K562 (cell line): ENCODE measurements around the gene FTH1. TPM values are rescaled to one million over a fixed set of nuclear protein-coding genes. Genes with fewer than 3 reads are reported as not detected.

Experiments
- BHLHE40 ChIP-seq: IDR thresholded peaks from 2 replicates; pipeline ENCODE4 v1.6.1; 2011; ENCODE audit warnings: low read length, improper control_type of control experiment
- BRD9 ChIP-seq: fragments of 450-650 bp; IDR thresholded peaks from 2 replicates; pipeline ENCODE4 v1.6.1; 2018; ENCODE audit warnings: low read depth; ENCODE audit not compliant: partially characterized antibody
- CHCHD3 ChIP-seq: fragments of 250-450 bp; sonication (Bioruptor Pico); IDR thresholded peaks from 2 replicates; pipeline ENCODE4 v2.1.2; 2022; ENCODE audit warnings: mild to moderate bottlenecking
- CHD1 ChIP-seq: fragments of 200-600 bp; sonication (generic); IDR thresholded peaks from one replicate; pipeline ENCODE4 v1.6.1; 2012; ENCODE audit warnings: mild to moderate bottlenecking, moderate library complexity, low read length, inconsistent platforms
- CSDE1 ChIP-seq, 2 experiments: fragments of 450-650 bp; IDR thresholded peaks; 2 replicates each; pipeline ENCODE4 v1.6.1; 2016; ENCODE audit warnings: mild to moderate bottlenecking in 1 of 2
- ETV1 ChIP-seq: fragments of 450-650 bp; conservative IDR thresholded peaks from 2 replicates; pipeline ENCODE4 v1.6.1; 2016; ENCODE audit warnings: missing genetic modification characterization, control low read depth, low read depth, missing compliant biosample characterization
- GTF2F1 ChIP-seq: IDR thresholded peaks from 2 replicates; pipeline ENCODE4 v1.6.1; 2011; ENCODE audit warnings: low read depth, low read length, improper control_type of control experiment
- HDAC1 ChIP-seq, 2 experiments: fragments of 450-650 bp; IDR thresholded peaks; 2 replicates each; pipeline ENCODE4 v1.6.1; 2016 to 2017; ENCODE audit warnings: inconsistent platforms in 1 of 2, mild to moderate bottlenecking in 1 of 2, moderate library complexity in 1 of 2
- HMG20A ChIP-seq: fragments of 450-650 bp; formaldehyde crosslinking; conservative IDR thresholded peaks from 2 replicates; pipeline ENCODE4 v1.4.0; 2020; ENCODE audit warnings: mild to moderate bottlenecking, mixed read lengths
- HNRNPH1 ChIP-seq: fragments of 200-400 bp; formaldehyde crosslinking; optimal IDR thresholded peaks from 2 replicates; pipeline ENCODE3; 2017; ENCODE audit warnings: low read depth, mild to moderate bottlenecking, low read length, moderate library complexity
- IFI16 ChIP-seq: fragments of 250-450 bp; sonication (Bioruptor Pico); IDR thresholded peaks from 2 replicates; pipeline ENCODE4 v2.1.2; 2022; ENCODE audit warnings: mild to moderate bottlenecking, inconsistent platforms
- LEF1 ChIP-seq: fragments of 450-650 bp; IDR thresholded peaks from 2 replicates; pipeline ENCODE4 v1.6.1; 2016; ENCODE audit warnings: mild to moderate bottlenecking
- MAFK ChIP-seq: IDR thresholded peaks from 2 replicates; pipeline ENCODE4 v1.6.1; 2011; ENCODE audit warnings: low read length, improper control_type of control experiment
- MAZ ChIP-seq, 2 experiments: fragments of 450-650 bp in 1 of 2; sonication (generic) in 1 of 2; formaldehyde crosslinking; IDR thresholded peaks in 1 of 2; conservative IDR thresholded peaks in 1 of 2; 2 replicates each; pipeline versions ENCODE4 v1.4.0 to v1.5.0; 2020; ENCODE audit warnings: mild to moderate bottlenecking in 1 of 2, missing genetic modification reagents in 1 of 2
- NFXL1 ChIP-seq: fragments of 450-650 bp; formaldehyde crosslinking; IDR thresholded peaks from 2 replicates; pipeline ENCODE4 v1.4.0; 2021; ENCODE audit warnings: mild to moderate bottlenecking
- PTRF ChIP-seq: fragments of 450-650 bp; IDR thresholded peaks from 2 replicates; pipeline ENCODE4 v1.6.1; 2016; ENCODE audit warnings: mild to moderate bottlenecking, missing genetic modification characterization, missing compliant biosample characterization
- RBM34 ChIP-seq: fragments of 200-400 bp; formaldehyde crosslinking; IDR thresholded peaks from 2 replicates; pipeline ENCODE4 v1.6.1; 2018; ENCODE audit warnings: low read length, borderline replicate concordance; ENCODE audit not compliant: insufficient read depth
- RBM39 ChIP-seq: fragments of 200-400 bp; formaldehyde crosslinking; optimal IDR thresholded peaks from 2 replicates; pipeline ENCODE3; 2018; ENCODE audit warnings: low read depth, low read length
- SMARCB1 ChIP-seq: IDR thresholded peaks from 2 replicates; pipeline ENCODE4 v1.6.1; 2011; ENCODE audit warnings: improper control_type of control experiment, low read depth; ENCODE audit not compliant: insufficient read length
- TAF15 ChIP-seq: fragments of 200-400 bp; formaldehyde crosslinking; IDR thresholded peaks from 2 replicates; pipeline ENCODE4 v1.6.1; 2017; ENCODE audit warnings: mild to moderate bottlenecking, low read depth, low read length, moderate library complexity
- THRB ChIP-seq: fragments of 450-650 bp; formaldehyde crosslinking; conservative IDR thresholded peaks from 2 replicates; pipeline ENCODE4 v1.4.0; 2022; ENCODE audit warnings: mild to moderate bottlenecking, missing genetic modification characterization
- ZHX1 ChIP-seq: fragments of 150-350 bp; conservative IDR thresholded peaks from 2 replicates; pipeline ENCODE4 v1.6.1; 2014; ENCODE audit warnings: low read length
- ZNF24 ChIP-seq: fragments of 450-650 bp; IDR thresholded peaks from 2 replicates; pipeline ENCODE4 v1.6.1; 2016
- ZNF263 ChIP-seq: sonication (generic); formaldehyde crosslinking; IDR thresholded peaks from 2 replicates; pipeline ENCODE4 v1.8.0; 2022; ENCODE audit warnings: mild to moderate bottlenecking, missing genetic modification reagents, borderline replicate concordance
- ZNF707 ChIP-seq: fragments of 250-450 bp; sonication (Bioruptor Pico); conservative IDR thresholded peaks from 2 replicates; pipeline ENCODE4 v1.8.0; 2022; ENCODE audit warnings: inconsistent platforms, mild to moderate bottlenecking, moderate library complexity
- polyA plus RNA-seq, 8 experiments: library from polyadenylated mRNA; depleted of rRNA in 4 of 8; stranded (reverse) in 5 of 8; unstranded in 3 of 8; fragments of >200 nt; fragmentation: Nextera tagmentation in 2 of 8; fragmentation: Illumina TruSeq in 1 of 8; extraction: Ambion mirVana in 2 of 8; extraction: Trizol in 1 of 8; gene quantifications; 2 replicates each; pipeline versions ENCODE4 v1.2.1 to v1.2.3, GENCODE V29; 2011 to 2014; ENCODE audit warnings: inconsistent platforms in 1 of 8, missing spikeins in 1 of 8
- total RNA-seq, 7 experiments: library from RNA; depleted of rRNA in 6 of 7; stranded (reverse); fragments of >200 nt in 6 of 7; fragmentation: Illumina TruSeq in 2 of 7; extraction: Trizol in 2 of 7; gene quantifications; 2 replicates each; pipeline versions ENCODE4 v1.2.1 to v1.2.3, GENCODE V29; 2011 to 2021; ENCODE audit warnings: low replicate concordance in 1 of 7

The FTH1 gene
- total and polyA plus RNA-seq, 9 of the 15 experiments (the other 6 are each of a cell fraction or from before 2014, with no cell fraction given) = 370 to 3,146 (median 802) TPM

- no peak for TF ChIP-seq RBM39
- no peak for TF ChIP-seq PTRF (tag)
- no peak for TF ChIP-seq ZNF24
- TF ChIP-seq HDAC1 (IDR thresholded peaks at IDR 0.05) = peak; percentile 45 to 68; a peak in 3 of 4 replicates
- TF ChIP-seq ZNF707 = no peak
- no peak for TF ChIP-seq ZHX1
- no peak for TF ChIP-seq TAF15
- no peak for TF ChIP-seq HNRNPH1
- no peak for TF ChIP-seq IFI16 (CRISPR knock-in tag)
- no peak for TF ChIP-seq ETV1 (tag)
- no peak for TF ChIP-seq RBM34
- TF ChIP-seq BRD9 = peak; percentile 62
- peak; percentile 56; the same call in 1 of the 2 replicates for TF ChIP-seq LEF1
- no peak for TF ChIP-seq HMG20A
- TF ChIP-seq GTF2F1 = no peak
- TF ChIP-seq MAZ (CRISPR knock-in tag; conservative IDR thresholded peaks at IDR 0.05 in 1 of 2, IDR thresholded peaks at IDR 0.05 in 1 of 2) = peak; percentile 81 to 86; a peak in 3 of 4 replicates
- peak in 1 of 2 experiments; percentile 27; a peak in 1 of 4 replicates for TF ChIP-seq CSDE1 (IDR thresholded peaks at IDR 0.05)
- TF ChIP-seq SMARCB1 = peak; percentile 22
- TF ChIP-seq CHD1 = peak; percentile 50
- no peak for TF ChIP-seq CHCHD3 (CRISPR knock-in tag)
- no peak for TF ChIP-seq MAFK
- no peak for TF ChIP-seq THRB
- peak; percentile 58 for TF ChIP-seq BHLHE40
- TF ChIP-seq ZNF263 (CRISPR knock-in tag) = peak; percentile 60
- no peak for TF ChIP-seq NFXL1 (CRISPR knock-in tag)
Observed at GRCh38 chr11:61919705-61920631, 47.5 kb downstream of the FTH1 start (continued).
